Measurements from ENCODE around the gene PRAF2.

Gene PRAF2

DNA sequence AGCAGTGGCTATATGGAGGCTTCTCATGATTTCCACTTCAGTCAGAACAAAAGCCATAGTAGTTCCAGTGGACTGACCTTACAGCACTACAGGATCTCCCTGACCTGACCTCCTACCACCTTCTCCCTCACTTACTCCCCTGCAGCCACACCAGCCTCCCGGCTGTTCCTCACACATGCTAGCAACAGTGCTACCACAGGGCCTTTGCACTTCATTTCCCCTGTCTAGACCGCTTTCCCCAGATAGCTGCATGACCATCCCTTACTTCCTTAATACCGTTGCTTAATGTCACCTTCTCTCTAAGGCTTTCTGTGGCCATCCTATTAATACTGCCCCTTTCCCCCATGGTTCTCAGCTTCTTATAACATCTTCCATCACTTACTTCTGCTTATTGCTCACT lies 36.6 kb upstream of the PRAF2 start:
- no peak for DNase-seq (ENCODE audit: extremely low read depth, low read depth)
- TF ChIP-seq, protein P1, sequence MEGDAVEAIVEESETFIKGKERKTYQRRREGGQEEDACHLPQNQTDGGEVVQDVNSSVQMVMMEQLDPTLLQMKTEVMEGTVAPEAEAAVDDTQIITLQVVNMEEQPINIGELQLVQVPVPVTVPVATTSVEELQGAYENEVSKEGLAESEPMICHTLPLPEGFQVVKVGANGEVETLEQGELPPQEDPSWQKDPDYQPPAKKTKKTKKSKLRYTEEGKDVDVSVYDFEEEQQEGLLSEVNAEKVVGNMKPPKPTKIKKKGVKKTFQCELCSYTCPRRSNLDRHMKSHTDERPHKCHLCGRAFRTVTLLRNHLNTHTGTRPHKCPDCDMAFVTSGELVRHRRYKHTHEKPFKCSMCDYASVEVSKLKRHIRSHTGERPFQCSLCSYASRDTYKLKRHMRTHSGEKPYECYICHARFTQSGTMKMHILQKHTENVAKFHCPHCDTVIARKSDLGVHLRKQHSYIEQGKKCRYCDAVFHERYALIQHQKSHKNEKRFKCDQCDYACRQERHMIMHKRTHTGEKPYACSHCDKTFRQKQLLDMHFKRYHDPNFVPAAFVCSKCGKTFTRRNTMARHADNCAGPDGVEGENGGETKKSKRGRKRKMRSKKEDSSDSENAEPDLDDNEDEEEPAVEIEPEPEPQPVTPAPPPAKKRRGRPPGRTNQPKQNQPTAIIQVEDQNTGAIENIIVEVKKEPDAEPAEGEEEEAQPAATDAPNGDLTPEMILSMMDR (IDR thresholded peaks at IDR 0.05; ENCODE audit: low read depth, low read length), result no peak

DNA sequence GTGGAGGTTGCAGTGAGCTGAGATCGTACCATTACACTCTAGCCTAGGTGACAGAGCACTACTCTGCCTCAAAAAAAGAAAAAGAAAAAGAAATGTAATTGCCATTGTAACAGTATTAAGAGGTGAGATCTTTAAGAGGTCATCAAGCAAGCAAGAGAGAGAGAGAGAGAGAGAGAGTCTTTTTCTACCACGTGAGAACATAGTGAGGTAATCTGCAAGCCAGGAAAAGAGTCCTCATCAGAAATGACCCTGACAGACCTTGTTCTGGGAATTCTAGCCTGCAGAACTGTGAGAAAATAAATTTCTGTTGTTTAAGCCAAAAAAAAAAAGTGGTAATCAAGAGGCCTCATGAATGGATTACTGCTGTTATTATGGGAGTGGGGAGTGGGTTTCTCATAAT lies 34.8 kb upstream of the PRAF2 start:
- TF ChIP-seq, protein P1 (IDR thresholded peaks at IDR 0.05; ENCODE audit: low read depth, low read length), result no peak
- DNase-seq (ENCODE audit: extremely low read depth, low read depth), result no peak

DNA sequence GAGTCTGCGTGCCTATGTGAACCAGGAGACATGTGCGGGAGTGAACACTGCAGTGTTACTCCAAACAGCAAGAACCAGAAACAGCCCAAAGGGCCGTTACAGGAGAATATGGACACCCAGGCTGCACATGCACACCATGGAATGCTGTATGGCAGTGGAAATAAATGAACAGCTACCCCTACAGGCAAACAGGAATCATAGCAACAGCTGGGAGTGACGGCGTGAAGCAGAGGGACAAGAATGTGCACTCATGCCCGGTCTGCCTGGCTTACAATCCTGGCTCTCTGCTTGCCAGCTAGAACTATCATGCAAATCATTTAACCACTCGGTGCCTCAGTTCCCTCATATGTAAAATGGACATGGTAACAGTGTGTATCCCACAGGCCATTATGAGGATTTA lies 33.1 kb upstream of the PRAF2 start:
- peak; percentile 4 for DNase-seq (ENCODE audit: extremely low read depth, low read depth)
- TF ChIP-seq, protein P1 (IDR thresholded peaks at IDR 0.05; ENCODE audit: low read depth, low read length), result peak; percentile 47

DNA sequence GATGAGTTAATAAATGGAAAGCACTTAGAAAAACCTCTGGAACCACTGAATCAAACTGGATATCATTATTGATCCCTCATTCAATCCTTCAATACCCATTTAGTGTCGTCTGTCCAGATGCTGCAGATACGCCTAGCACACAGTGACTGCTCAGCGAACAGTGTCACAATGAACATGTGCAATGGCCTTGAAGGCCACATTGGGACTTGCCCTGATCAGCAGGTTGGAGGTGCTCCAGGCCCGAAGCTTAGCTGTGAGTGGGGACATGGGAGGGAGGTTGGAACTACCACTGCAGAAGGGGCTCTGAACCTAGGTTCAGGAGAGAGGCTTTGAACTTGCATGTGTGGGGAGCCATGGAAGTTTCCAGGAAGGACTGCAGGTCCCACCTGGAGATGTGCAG lies 32.5 kb upstream of the PRAF2 start:
- TF ChIP-seq, protein P1 (IDR thresholded peaks at IDR 0.05; ENCODE audit: low read depth, low read length), result no peak

DNA sequence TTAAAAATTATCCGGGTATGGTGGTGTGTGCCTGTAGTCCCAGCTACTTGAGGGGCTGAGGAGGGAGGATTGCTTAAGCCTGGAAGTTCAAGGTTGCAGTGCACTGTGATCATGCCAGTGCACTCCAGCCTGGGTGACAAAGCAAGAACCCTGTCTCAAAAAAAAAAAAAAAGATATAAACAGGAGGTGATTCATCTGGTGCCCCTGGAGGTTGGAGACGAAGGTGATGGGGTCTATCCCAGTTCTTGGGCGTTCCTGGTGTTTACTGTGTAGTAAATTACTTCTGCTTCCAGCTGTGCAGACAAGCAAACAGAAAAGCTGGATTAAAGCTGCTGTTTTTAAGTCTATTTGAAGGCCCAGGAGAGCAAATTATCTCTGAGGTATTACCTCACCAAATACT lies 29.8 kb upstream of the PRAF2 start:
- TF ChIP-seq, protein P1 (IDR thresholded peaks at IDR 0.05; ENCODE audit: low read depth, low read length), result no peak

More for the DNA sequence above, 32.5 kb upstream of the PRAF2 start:
- no peak for DNase-seq (ENCODE audit: extremely low read depth, low read depth)

DNA sequence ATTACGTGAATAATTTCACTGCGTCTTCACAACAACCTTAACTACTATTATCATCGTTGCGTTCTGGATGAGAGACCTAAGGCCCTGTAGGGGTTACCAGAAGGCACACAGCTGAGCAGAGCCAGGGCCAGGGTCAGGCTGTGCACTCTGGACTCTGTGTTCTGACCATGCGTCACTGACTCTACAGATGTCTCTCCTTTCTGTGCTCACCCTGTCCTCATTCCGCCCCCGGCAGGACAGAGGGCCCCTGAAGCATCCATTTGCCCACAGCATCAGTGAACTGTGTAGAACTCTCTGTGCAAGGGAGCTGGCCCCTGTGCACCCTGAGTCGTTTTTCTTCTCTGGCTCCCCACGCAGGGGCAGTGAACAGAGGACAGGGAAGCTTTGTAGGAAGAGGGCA lies 28.4 kb upstream of the PRAF2 start:
- TF ChIP-seq, protein P1 (IDR thresholded peaks at IDR 0.05; ENCODE audit: low read depth, low read length), result no peak
- DNase-seq (ENCODE audit: extremely low read depth, low read depth), result no peak

More for the DNA sequence above, 29.8 kb upstream of the PRAF2 start:
- no peak for DNase-seq (ENCODE audit: extremely low read depth, low read depth)

DNA sequence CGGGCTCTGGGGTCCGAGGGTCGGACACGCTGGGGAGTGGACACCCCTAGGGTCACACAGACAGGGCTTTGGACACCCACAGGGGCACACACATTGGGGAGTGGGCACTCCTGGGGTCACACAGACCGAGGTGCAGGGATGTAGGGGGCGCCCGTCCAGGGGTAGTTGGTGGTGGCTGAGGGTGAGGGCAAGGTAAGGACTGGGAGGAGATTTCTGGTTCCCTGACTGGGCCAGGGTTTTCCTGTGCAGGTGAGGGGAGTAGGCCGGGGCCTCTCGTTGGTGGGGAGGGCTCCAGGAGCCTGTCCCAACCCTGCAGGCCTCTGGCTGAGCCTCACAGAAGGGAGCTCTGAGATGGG lies 27.8 kb upstream of the PRAF2 start:
- TF ChIP-seq, protein P1 (IDR thresholded peaks at IDR 0.05; ENCODE audit: low read depth, low read length), result no peak
- no peak for DNase-seq (ENCODE audit: extremely low read depth, low read depth)

Measured in AG09319 (cell line).